Suppressor macrophage (primary cell): ENCODE data around the gene MICA.
A peak's percentile ranks its signal among the peaks of the same experiment; 100 is the strongest.

Source experiments
- DNase-seq, 4 experiments: peaks; one replicate each; pipeline ENCODE4 v3.0.0-alpha.2; 2020 to 2022
- total RNA-seq, 17 experiments: gene quantifications; one replicate each; lab custom pipeline; 2026; ENCODE audit warnings: mixed read lengths in 6 of 17, inconsistent platforms in 3 of 17; lab: John Stamatoyannopoulos, UW

The MICA gene
- total RNA-seq = 12.2 to 49.6 (median 17.9) reads per million in 17 experiments

- peak; percentile 87 to 94 (median 90) for DNase-seq
Observed at GRCh38 chr6:31403283-31404060, at the start of gene MICA. TSS of gene MICA (plus strand) at chr6:31403595. CDS start at chr6:31403633, 38 bp downstream.

- peak in 2 of 4 experiments; percentile 21 to 22 for DNase-seq
Observed at GRCh38 chr6:31354158-31354863, 49.1 kb upstream of the MICA start.

- DNase-seq = no peak
Observed at GRCh38 chr6:31354864-31355582, 48.4 kb upstream of the MICA start.

GRCh38 chr6:31355583-31355948 lies 47.8 kb upstream of the MICA start:
- DNase-seq = no peak

GRCh38 chr6:31356216-31356945 lies 47.0 kb upstream of the MICA start:
- peak; percentile 29 to 69 (median 64) for DNase-seq

- DNase-seq = peak; percentile 94 to 98 (median 96)
Observed at GRCh38 chr6:31356946-31357466, 46.4 kb upstream of the MICA start, which contains the start of gene HLA-B. TSS of gene HLA-B (minus strand) at chr6:31357179. CDS start at chr6:31357158, 21 bp downstream.

GRCh38 chr6:31357886-31358285 lies 45.5 kb upstream of the MICA start:
- peak in 1 of 4 experiments; percentile 42 for DNase-seq

GRCh38 chr6:31358302-31358701 lies 45.1 kb upstream of the MICA start:
- peak in 1 of 4 experiments; percentile 9 for DNase-seq

- DNase-seq = no peak
Observed at GRCh38 chr6:31359581-31359980, 43.8 kb upstream of the MICA start.

- DNase-seq = no peak
Observed at GRCh38 chr6:31362751-31363150, 40.6 kb upstream of the MICA start.

- peak; percentile 20 to 78 (median 46) for DNase-seq
Observed at GRCh38 chr6:31363811-31364210, 39.6 kb upstream of the MICA start.

- no peak for DNase-seq
Observed at GRCh38 chr6:31365864-31366263, 37.5 kb upstream of the MICA start.

- DNase-seq = peak; percentile 93 to 96 (median 95)
Observed at GRCh38 chr6:31366693-31367470, 36.5 kb upstream of the MICA start.

- no peak for DNase-seq
Observed at GRCh38 chr6:31368461-31368860, 34.9 kb upstream of the MICA start.

- DNase-seq = peak in 1 of 4 experiments; percentile 36
Observed at GRCh38 chr6:31374118-31374517, 29.3 kb upstream of the MICA start.

- no peak for DNase-seq
Observed at GRCh38 chr6:31375699-31376098, 27.7 kb upstream of the MICA start.

GRCh38 chr6:31377029-31377428 lies 26.4 kb upstream of the MICA start:
- no peak for DNase-seq

- DNase-seq = no peak
Observed at GRCh38 chr6:31378062-31378720, 25.2 kb upstream of the MICA start.

- DNase-seq = no peak
Observed at GRCh38 chr6:31378721-31379103, 24.7 kb upstream of the MICA start.

GRCh38 chr6:31379850-31380249 lies 23.5 kb upstream of the MICA start:
- DNase-seq = no peak

- no peak for DNase-seq
Observed at GRCh38 chr6:31381666-31382065, 21.7 kb upstream of the MICA start.
